GM12892 (cell line): Measurements from ENCODE around the gene ELP2.

Experiments used
- POLR2A ChIP-seq: IDR thresholded peaks from 2 replicates; pipeline ENCODE4 v1.6.1; 2011; ENCODE audit warnings: low read depth, low read length, control low read depth
- POLR2AphosphoS5 ChIP-seq: IDR thresholded peaks from 2 replicates; pipeline ENCODE4 v1.6.1; 2011; ENCODE audit warnings: low read depth, low read length, control low read depth
- TAF1 ChIP-seq: IDR thresholded peaks from 2 replicates; pipeline ENCODE4 v1.6.1; 2011; ENCODE audit warnings: low read depth, mild to moderate bottlenecking, control low read depth, low read length, borderline replicate concordance

DNA sequence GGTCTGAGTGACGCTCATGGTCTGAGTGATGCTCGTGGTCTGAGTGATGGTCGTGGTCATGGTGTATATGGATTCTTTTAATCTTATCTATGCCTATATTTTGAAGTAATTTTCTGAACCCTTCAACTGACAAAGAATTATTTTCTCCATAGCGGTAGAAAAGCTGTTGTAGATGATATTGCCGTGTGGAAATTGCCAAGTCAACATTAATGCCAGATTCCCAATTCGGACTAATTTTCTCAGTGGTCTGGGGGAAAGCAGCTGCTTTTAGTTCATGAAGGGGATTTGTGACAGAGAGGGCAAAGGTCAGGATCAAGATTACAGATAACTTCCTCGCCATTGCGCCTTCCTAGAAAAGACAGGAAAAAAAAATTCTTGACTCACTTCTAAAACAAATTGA is 3.0 kb upstream of the ELP2 start:
- TF ChIP-seq POLR2AphosphoS5: no peak
- TF ChIP-seq POLR2A: no peak
- TF ChIP-seq TAF1: no peak
